Thyroid gland (tissue), 4 donors: ENCODE results near the gene ARHGEF37.
"Not testable (repeated sequence)": the region's sequence is repeated elsewhere in the genome, so short reads cannot be mapped to it uniquely, and the experiment has no call there.

Experiments used
- POLR2A ChIP-seq, 2 donors: fragments of 450-650 bp; IDR thresholded peaks; one replicate each; pipeline ENCODE4 v1.6.1; 2017; ENCODE audit warnings: antibody characterized with exemption in 2 of 2, mild to moderate bottlenecking in 2 of 2, moderate library complexity in 1 of 2
- TF ChIP-seq, protein P1 (sequence below), 6 experiments: fragments of 200-600 bp in 3 of 6; fragments of 450-650 bp in 3 of 6; sonication (generic) in 3 of 6; IDR thresholded peaks; one replicate each; pipeline ENCODE4 v1.5.1; 2016 to 2019; ENCODE audit warnings: antibody characterized with exemption in 6 of 6, mild to moderate bottlenecking in 2 of 6, inconsistent platforms in 1 of 6, moderate library complexity in 1 of 6

DNA sequence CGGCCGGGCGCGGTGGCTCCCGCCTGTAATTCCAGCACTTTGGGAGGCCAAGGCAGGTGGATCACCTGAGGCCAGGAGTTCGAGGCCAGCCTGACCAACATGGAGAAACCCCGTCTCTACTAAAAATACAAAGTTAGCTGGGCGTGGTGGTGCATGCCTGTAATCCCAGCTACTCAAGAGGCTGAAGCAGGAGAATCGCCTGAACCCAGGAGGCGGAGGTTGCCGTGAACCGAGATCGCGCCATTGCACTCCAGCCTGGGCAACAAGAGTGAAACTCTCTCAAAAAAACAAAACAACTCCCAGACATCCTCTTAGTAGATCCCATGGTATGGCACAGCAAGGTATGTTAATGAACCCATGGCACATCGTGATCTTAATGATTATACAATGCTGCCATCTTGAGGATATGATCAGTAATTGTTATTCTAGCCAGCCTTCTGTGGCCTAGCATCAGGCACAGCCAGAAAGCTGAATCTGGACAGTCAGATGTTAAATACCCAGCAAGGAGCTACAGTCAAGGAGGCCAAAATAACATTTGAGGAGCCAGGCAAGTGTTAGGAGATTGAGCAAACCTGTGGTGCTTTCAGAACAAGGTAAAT, 16.7 kb upstream of the ARHGEF37 start:
- TF ChIP-seq, protein P1, sequence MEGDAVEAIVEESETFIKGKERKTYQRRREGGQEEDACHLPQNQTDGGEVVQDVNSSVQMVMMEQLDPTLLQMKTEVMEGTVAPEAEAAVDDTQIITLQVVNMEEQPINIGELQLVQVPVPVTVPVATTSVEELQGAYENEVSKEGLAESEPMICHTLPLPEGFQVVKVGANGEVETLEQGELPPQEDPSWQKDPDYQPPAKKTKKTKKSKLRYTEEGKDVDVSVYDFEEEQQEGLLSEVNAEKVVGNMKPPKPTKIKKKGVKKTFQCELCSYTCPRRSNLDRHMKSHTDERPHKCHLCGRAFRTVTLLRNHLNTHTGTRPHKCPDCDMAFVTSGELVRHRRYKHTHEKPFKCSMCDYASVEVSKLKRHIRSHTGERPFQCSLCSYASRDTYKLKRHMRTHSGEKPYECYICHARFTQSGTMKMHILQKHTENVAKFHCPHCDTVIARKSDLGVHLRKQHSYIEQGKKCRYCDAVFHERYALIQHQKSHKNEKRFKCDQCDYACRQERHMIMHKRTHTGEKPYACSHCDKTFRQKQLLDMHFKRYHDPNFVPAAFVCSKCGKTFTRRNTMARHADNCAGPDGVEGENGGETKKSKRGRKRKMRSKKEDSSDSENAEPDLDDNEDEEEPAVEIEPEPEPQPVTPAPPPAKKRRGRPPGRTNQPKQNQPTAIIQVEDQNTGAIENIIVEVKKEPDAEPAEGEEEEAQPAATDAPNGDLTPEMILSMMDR (IDR thresholded peaks at IDR 0.05): peak in 5 of 6 experiments; percentile 25 to 83 (median 73)
- TF ChIP-seq POLR2A (IDR thresholded peaks at IDR 0.05): not testable (repeated sequence)
